GM21381 (cell line): ENCODE data around the gene RASSF4.
A peak's percentile ranks its signal among the peaks of the same experiment; 100 is the strongest.

Experiments used
- ATAC-seq: cut with Tn5 transposase; IDR thresholded peaks from one replicate; pipeline ENCODE4 v1.9.1; 2021; ENCODE audit warnings: mild to moderate bottlenecking, moderate library complexity; ENCODE audit not compliant: unreplicated experiment

Gene RASSF4

DNA sequence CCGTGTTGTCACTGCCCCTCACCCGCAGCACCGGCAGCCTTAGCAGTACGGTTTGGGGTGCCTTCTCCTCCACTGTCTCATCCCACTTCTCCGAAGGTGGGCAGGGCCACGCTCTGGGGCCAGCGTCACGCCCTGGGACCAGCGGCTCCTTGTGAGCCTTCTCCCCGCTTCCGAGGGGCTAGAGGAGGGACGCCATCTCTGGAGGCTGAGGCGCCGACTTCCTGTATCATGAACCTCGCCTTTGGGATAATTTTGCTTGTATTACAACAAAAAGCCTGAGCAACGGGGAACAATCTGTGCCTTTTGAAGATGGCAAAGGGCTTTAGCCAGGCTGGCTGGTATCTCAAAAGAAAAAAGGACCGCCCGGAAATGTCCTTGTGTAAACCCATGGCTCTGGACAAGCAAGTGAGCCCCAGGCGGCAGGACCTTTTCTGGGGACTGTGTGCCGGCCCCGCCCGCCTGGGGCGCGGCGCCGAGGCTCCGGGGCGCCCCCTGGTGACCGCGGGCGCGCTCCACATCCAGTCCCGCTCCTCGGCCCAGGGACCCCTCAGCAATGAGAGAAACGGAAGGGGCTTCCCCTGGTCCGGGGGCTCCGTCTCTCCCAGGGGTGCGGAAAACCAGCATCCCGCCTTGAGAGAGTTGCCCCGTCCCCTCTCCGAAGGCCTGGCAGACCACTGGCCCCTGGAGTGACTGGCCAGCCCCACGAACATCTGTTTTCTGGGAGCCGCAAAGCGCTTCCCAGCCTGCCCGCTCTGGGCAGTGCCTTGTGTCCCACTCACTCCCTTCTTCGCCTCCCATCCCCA, 15.2 kb downstream of the RASSF4 start:
- peak; percentile 81 for ATAC-seq

DNA sequence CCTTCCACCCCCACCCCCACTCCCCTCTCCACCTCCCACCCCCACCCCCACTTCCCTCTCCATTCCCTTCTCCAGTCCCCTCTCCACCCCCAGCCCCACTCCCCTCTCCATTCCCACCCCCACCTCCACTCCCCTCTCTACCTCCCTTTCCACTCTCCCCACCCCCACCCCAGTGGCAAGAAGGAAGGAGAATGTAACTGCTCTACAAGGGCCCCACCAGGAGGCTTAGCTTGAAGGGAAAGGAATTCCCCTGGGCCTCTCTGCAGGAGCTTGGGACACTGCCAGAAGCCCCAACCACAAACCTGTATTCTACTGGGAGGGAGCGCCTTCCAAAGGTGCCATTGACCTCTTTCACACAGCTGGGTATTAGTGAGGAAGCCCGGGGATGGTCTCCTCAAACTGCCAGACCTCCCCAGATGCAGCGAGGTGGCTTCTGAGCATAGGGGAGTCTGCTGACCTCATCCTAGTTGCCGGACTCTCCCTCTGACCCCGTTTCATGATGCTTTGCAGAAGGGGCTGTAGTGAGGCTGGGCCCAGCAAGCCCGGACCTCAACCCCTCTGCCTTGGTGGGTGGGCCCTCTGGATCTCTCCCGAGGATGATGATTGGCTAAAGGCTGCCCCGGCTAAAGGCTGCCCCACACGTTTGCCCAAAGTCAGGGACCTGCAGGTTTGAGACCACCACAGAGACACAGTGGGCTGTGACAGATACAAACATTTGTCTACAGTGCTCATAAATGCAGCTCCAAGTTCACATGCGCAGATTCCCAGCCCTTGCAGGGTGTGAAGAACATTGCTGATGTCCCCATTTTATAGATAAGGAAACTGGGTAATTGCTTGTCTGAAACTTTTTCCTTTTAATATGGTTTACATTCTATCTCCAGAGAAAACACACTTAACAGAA, 16.1 kb downstream of the RASSF4 start:
- no peak for ATAC-seq

DNA sequence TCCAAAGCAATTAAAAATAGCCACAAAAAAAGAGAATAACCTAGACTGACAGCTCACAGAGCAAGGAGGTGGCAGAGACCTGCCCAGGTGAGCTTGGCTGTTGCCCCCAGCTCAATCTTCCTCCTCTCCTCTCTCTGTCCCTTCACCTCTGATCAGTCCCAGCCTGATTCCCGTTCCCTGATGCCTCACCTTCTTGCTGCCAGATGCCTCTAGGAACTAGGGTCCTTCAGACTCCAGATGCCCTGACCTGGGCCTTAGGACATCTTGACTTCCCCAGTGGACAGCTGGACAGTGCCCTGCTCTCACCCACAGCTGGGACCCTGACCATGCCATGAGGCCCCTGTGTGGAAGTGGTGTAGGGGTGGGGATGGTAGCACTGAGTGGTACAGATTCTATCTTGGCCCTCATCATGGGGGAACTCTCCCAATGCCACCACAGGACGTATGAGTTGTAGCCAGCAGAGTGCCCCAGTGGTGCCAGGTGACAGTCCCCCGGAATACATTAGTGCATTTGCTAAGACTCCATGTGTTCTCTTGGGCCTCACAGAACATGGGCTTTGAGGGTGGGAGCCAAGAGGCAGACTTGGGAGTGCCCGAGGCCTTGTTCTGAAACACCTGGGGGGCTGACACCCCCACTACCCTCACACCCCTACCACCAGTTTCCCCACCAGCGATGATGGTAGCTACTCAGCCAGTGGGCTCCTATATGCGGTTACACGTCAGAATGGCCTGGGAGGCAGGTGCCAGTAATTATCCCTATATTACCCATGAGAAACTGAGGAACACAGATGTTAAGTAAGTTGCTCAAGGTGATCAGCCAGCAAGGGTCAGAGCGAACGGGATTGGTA, 17.0 kb downstream of the RASSF4 start:
- no peak for ATAC-seq

DNA sequence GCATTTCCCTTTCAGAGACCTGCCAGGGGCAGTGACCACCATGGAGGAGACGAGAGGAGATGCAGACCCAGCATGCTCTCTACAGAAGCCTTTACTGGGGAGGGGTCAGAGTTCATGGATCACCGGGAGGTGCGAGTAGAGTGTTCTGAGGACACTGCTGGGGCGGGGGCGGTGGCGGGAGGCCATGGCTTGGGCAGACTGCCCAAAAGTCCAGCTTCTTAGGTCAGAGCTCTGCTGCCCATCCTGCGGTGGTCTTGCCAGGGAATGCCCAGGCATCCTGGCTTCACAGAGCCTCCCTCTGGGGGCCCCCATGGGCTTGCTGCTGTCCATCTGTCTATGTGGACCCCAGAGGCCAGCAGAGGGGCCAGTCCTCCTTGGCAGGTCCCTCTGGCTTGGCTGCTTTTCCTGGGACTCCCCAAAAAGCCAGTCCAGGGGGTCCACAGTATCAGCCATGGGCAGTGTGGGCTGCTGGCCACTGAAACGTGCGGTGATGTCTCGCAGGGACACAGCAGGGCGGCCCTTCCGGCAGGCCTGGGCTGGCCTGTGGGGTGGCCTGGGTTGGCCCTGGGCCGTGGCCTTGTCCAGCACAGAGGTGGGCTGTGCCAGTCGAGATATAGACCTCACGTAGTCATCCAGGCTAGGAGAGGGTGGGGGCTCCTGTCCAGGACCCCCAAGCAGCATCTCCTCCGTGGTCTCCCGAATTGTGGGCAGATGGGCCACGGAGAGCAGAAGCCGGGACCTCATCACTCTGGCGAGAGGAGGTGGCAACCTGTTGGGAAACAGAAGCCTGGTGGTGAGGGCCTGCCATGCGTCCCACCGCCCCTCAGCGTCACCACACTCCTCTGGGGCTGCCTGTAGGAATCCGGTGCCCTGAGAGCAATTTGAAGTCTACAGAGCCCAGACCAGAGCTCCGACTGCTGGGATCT, 17.9 kb downstream of the RASSF4 start:
- no peak for ATAC-seq

DNA sequence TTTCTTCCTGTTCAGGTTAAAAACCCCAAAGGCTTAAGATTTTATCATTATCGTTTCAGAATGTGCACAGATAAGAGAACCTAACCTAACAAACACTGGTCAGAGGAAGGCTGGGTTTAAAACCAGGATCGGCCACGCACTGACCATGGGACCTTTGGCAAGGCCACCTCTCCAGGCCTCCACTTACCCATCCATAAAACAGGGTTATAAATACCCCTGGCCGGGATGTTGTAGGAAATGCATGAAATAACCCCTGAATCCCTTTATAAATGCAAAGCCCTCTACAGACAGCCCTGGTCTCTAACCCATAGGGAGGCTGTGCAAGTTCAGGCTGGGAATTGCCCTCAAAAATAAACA, 18.6 kb downstream of the RASSF4 start:
- ATAC-seq, result no peak

DNA sequence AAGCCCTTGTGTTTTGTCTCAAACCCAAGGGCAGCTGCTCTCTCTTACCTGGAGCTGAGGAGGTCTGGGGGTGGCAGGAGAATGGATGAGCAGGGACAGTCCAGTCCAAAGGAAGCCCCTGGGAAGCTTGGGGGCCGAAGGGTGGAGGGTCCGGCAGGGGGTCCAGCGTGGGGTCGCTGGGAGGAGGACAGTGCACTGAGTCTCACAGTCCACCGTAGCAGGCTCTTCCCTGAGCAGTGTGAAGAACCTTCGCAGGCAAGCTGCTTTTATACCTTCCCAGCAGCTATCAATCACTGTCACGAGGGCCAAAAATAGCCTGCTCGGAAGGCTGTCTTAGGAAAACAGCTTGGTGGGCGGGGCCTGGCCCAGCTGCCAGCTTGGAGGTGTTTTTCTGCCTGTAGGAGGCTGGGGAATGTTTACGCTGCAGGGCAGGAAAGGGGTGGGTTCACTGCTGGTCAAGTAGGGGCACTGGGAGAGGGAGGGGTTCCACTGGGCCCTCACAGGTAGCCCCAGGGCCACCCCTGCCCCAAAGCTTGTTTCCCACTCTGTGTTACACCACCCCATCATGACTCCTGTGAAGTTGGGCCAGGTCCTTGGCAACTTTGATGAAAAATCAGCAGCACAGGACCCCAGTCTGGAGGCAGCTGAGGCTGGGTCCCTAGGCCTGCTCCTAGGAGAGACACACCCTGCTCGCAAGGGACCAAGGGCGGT, 19.1 kb downstream of the RASSF4 start, which contains the start of gene DEPP1:
Gene DEPP1, minus strand, starts transcription at position 240 of the 711 bp plus-strand sequence. CDS start 779 bp downstream, outside the sequence.
- ATAC-seq, result no peak

DNA sequence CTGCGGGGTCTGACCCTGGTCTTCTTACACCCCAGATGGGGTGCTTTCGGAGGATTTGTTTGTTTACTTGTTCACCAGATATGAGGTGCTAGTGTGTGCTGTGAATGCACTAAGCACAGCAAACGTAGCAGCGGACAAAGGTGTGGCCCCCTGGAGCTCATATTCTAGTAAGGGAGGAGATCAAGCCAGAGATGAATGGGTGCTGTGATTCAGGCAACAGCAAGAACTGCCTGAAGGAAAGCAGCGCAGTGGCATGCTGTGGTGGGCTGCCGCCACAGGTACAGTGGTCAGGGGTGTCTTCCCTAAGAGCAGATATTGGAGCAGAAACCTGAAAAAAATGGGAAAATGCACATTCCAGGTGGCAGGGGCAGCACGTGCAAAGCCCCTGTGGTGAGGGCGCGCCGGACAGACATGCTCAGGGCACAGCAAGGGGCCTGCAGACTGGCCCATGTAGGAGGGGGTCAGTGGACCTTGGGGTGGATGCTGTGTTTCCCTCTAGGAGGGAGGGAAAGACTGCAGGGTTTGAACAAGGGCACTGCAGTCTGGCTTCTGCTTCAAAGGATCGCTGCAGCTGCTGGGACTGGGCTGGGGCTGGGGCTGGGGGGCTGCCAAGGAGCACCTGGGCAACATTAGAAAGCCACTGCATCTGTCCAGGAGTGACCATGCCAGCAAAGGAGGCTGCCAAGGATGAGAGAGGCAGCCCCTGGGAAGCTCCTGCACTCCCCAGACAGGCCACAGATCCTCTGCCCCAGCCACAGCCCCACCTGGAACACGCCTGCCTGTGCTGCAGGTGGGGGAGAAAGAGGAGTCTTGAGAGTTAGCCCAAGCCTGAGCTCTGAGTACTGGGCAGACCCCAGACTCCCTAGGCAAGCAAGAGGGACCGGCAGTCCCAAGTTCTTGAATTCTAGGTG, 19.9 kb downstream of the RASSF4 start:
- ATAC-seq, result no peak

DNA sequence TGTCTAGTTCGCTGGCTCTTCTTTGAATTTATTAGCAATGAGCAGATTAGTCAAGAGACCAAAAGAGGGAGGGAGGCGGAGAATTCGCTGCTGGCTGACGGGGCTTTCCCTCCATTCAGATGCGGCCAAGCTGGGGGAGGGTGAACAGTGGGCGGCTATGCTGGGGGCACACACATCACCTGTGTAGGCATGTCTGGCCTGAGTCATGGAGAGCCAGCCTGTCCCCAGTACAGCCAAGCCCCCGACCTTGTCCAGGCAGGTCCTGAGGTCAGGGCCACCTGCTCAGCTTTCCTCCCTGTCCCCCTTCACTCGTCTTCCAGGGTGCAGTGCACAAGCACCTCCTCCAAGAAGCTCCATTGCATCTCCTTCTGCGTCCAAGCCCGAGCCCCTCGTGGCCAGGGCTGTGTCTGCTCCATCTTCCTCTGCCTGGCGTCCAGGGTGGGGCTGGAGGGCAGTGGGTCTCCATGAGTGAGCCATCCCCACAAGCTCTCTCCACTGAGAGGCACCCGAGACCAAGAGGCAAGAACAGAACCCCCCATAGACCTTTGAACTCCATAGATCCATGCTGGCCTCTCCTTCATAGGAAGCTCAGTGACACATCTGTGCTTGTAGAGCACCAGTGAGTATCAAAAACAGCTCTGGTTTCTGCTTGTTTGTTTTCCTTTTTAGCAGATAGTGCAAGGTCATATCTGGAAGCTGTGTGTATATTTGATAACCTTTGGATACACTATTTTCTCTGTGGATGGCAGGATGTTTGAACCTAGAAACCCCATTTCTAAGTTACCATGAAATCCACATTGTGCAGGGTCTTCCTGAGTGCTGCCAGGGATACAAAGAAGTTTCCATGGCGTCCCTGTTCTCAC, 20.9 kb downstream of the RASSF4 start:
- ATAC-seq, result no peak

DNA sequence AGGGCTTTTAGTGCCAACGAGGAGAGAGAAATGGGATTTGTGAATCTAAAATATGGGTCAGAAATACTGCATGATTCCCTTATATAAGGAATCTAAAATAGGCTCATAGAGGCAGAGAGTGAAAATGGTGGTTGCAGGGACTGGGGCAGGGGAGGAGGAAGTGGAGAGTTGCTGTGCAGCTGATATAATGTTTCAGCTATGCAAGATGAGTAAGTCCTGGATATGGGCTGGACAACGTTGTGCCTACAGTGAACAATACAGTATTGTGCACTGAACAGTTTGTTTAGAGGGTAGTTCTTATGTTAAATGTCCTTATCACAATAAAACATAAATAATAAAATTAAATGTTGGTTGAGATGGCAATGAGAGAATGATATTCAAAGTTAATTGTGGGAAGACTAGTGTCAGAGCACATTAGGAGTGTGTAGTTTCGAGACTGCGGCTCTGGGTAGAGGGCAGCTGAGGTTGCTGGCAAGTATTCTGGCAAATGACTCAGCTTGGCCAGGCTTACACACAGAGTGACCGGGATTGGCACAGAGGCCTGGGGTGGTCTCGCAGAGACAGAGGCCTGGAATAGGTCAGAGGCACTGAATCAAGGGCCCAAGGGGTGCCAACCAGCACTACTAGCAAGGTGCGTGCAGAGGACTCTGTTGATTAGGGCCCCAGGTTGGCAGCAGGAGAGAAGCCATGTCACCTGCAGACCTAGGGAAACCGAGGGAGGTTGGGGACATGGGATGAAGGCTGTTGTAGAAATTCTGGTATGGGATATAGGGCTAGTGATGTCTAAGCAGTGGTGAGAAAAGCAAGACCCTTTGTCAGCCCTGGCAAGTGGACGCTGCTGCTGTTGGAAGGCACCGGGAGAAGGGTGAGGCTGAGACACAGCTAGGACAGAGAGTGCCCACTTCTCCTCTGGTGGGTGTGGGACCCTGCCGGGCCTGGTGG, 21.8 kb downstream of the RASSF4 start:
- no peak for ATAC-seq

DNA sequence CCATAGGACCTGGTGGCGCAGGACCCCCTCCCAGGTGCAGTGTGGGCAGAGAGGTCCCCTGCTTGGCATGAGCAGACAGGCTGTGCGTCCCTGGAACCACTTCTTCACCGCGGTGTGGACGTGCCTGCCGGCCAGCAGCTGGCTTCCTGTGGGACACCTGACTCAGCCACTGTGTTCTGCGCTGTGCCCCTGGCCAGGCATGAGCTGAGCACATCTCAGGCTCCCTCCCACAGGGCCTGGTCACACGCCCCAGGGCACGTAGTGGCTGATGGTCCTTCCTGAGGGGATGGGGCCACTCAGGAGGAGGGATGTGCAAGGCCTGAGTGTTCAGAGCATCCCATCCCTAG, 22.5 kb downstream of the RASSF4 start:
- ATAC-seq, result no peak

DNA sequence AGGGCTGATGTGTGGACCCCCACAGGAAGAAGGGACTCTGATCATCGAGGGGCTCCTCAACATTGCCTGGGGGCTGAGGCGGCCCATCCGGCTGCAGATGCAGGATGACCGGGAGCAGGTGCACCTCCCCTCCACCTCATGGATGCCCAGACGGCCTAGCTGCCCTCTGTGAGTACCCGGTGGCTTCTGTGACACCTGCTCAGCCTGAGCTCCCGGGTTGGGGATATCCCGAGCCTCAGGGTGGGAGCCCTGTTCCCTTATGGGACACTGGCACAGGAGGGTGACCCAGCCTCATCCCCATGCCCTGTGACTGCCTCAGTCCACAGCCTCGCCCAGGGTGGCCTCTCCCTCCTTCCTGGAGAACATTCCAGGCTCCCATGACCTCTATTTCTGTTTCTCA, 22.9 kb downstream of the RASSF4 start:
- no peak for ATAC-seq

DNA sequence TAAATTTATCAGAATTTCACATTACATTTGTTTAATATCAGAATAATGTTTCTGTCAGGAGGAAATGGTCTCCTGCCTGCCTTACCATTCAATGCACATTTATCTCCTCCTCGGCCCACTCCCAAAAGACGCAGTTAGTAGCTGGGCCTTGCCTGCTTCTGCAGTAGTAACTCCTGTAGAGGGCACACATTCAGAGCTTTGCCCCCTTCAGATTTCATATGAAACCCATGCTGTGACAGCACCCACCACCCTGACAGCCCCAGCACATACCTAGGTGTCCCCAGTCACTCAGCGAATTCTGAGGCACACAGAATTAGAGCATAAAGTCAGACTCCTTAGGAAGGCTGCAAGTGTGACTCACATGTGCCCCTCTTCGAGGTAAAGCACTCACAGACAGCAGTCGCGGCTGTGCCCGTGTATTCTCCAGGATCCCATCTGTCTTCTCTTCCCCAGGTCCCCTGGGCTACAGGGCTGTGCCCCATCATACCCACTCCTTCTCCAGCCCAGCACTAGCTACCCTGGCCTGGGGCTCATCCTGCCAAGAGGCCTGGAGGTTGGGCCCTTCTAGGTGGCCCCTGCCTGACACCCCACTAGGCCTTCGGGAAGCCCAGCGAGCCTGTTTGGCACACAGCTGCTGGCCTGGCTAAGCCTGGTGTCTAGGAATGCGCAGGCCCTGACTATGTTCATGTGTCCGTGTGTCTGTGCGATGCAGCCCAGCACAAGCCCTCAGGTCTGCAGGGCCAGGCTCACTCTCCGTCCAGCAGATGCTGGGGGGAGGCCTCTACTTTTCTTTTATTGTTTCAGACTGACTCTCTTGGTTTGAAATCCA, 23.7 kb downstream of the RASSF4 start:
- ATAC-seq, result no peak

DNA sequence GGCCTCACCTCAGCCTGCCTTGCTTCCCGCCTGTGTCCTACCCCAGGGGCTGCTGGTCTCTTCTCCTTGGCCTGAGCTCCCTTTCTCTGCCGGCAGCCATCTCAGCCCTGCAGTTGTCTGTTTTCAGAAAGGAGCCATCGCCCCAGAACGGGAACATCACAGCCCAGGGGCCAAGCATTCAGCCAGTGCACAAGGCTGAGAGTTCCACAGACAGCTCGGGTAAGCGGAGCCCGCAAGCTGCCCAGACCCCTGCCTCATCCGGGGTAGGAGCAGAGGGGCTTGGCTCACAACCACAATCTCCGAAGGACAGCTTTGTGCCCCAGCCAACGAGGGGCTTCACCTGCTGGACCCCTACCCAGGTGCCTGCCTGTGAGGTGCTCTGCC, 24.3 kb downstream of the RASSF4 start:
- no peak for ATAC-seq

DNA sequence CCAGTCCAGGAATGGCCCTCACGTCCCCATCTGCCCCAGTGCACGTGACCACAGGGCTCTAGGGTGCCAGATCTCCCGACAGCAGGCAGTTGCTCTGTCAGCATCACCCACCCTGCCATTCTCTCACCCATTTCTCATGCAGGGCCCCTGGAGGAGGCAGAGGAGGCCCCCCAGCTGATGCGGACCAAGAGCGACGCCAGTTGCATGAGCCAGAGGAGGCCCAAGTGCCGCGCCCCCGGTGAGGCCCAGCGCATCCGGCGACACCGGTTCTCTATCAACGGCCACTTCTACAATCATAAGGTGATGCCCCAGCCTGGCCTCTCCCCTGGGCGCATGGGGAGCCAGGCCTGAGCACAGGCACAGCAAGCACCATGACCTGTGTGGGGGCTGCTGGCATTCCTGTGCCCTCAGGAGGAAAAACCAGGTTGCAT, 25.1 kb downstream of the RASSF4 start:
- no peak for ATAC-seq

DNA sequence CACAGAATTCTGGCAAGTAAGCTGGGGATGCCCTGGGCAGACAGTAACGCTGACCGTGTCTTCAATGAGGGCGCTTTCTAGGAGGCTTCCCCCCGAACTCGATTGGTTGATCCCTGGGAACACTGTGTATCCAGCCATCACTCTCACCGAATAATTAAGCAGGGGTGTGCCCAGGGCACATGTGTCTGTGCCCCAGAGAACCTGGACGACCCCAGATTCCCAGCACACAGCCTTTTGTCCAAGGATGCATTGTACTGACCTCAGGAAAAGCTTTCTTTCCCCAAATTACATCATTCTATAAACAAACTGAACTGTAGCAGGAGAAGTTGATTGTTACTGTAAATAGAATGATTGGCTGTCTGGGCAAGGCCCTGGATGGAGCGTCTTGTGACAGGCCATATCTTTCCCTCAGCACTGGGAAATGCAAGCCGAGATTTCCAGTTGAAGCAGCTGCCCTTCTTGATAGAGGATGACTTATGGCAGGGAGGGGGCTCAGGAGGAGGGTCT, 25.6 kb downstream of the RASSF4 start:
- ATAC-seq, result no peak
